RWPE2 (cell line): ENCODE measurements around the gene CFAP97.

Experiments used
- ATAC-seq: fragments of 200-7000 bp; cut with Tn5 transposase; 3 replicates; pipeline ENCODE4 v1.9.1; 2021; ENCODE audit warnings: low read depth
- DNase-seq: peaks from one replicate; pipeline ENCODE4 v3.0.0-alpha.2; 2020; ENCODE audit warnings: low spot score
- H3K27ac ChIP-seq: fragments of 450-650 bp; 2 replicates; pipeline ENCODE4 v1.5.1; 2017; ENCODE audit warnings: mild to moderate bottlenecking; ENCODE audit not compliant: poor library complexity, severe bottlenecking
- H3K27me3 ChIP-seq: fragments of 250-450 bp; sonication (Bioruptor Pico); 2 replicates; pipeline ENCODE4 v1.5.1; 2021; ENCODE audit warnings: mild to moderate bottlenecking, moderate library complexity; ENCODE audit not compliant: insufficient read depth, poor library complexity, severe bottlenecking
- H3K36me3 ChIP-seq: fragments of 250-450 bp; sonication (Bioruptor Pico); 2 replicates; pipeline ENCODE4 v1.5.1; 2020; ENCODE audit warnings: low read depth, mild to moderate bottlenecking, moderate library complexity
- H3K4me1 ChIP-seq: fragments of 250-450 bp; sonication (Bioruptor Pico); 2 replicates; pipeline ENCODE4 v1.5.1; 2021; ENCODE audit warnings: mild to moderate bottlenecking, moderate library complexity; ENCODE audit not compliant: insufficient read depth, poor library complexity, severe bottlenecking
- H3K4me3 ChIP-seq: fragments of 250-450 bp; sonication (Bioruptor Pico); 2 replicates; pipeline ENCODE4 v1.5.1; 2021; ENCODE audit warnings: mild to moderate bottlenecking, moderate library complexity; ENCODE audit not compliant: severe bottlenecking
- H3K9me3 ChIP-seq: fragments of 250-450 bp; sonication (Bioruptor Pico); 2 replicates; pipeline ENCODE4 v1.5.1; 2021; ENCODE audit warnings: mild to moderate bottlenecking, moderate library complexity; ENCODE audit not compliant: severe bottlenecking
- CTCF ChIP-seq: fragments of 450-650 bp; IDR thresholded peaks from one replicate; pipeline ENCODE4 v1.5.1; 2017; ENCODE audit warnings: mild to moderate bottlenecking, moderate library complexity; ENCODE audit not compliant: poor library complexity, severe bottlenecking

Gene CFAP97

DNA sequence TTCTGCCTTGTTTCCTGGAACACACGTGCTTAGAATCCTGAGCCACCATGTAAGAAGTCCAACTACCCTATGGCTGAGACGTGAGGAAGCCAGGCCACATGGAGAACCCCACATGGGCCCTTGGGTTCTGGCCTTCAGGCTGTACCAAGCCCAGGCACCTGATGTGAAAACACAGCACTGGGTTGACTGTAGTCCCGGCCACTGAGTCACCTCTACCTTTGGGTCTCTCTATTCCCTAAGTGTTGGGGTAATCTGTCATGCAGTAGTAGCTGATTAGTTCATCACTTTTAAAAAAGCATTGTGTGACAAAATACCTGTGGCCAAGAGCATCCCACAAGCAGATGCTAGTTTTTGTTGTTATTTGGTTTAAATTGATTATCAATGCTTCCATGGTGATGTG is 24.3 kb downstream of the CFAP97 start:
- TF ChIP-seq CTCF: no peak
- Histone ChIP-seq H3K27me3 (no peaks in the 10 kb centered on the region), H3K27ac (no peak overlapping the region), H3K4me3 (no peak overlapping the region), H3K36me3 (peaks cover 17% of the 10 kb centered on the region), H3K4me1 (no peaks in the 10 kb centered on the region), H3K9me3 (no peaks in the 10 kb centered on the region)
- DNase-seq: no peak
- no peak for ATAC-seq

- no peak for DNase-seq
- H3K27ac ChIP-seq: no peak overlapping the region
- no peak for ATAC-seq
These were observed 32.3 kb downstream of the CFAP97 start for GRCh38 chr4:185171373-185172071.

DNA sequence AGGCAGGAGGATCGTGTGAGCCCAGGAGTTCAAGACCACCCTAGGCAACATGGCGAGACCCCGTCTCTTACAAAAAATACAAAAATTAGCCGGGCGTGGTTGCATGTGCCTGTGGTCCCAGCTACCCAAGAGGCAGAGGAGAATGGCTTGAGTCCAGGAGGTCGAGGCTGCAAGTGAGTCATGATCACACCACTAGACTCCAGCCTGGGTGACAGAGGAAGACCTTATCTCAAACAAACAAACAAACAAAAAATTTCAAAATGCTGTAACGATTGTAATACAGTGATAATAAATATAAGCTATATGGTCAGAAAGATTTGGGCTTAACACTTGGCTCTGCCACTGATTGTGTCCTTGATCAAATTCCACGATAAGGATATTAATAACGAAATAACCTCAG is 36.6 kb downstream of the CFAP97 start:
- Histone ChIP-seq H3K27ac (no peak overlapping the region), H3K9me3 (no peaks in the 10 kb centered on the region), H3K4me3 (no peak overlapping the region), H3K27me3 (no peaks in the 10 kb centered on the region), H3K4me1 (peaks cover 7% of the 10 kb centered on the region), H3K36me3 (peaks cover 55% of the 10 kb centered on the region)
- DNase-seq (no peak), ATAC-seq (no peak)
- TF ChIP-seq CTCF: no peak

More at GRCh38 chr4:185171373-185172071, 32.3 kb downstream of the CFAP97 start:
- TF ChIP-seq CTCF: no peak
- Histone ChIP-seq H3K9me3 (no peaks in the 10 kb centered on the region), H3K4me1 (peaks cover 7% of the 10 kb centered on the region), H3K27me3 (no peaks in the 10 kb centered on the region), H3K36me3 (peaks cover 59% of the 10 kb centered on the region), H3K4me3 (no peak overlapping the region)

DNA sequence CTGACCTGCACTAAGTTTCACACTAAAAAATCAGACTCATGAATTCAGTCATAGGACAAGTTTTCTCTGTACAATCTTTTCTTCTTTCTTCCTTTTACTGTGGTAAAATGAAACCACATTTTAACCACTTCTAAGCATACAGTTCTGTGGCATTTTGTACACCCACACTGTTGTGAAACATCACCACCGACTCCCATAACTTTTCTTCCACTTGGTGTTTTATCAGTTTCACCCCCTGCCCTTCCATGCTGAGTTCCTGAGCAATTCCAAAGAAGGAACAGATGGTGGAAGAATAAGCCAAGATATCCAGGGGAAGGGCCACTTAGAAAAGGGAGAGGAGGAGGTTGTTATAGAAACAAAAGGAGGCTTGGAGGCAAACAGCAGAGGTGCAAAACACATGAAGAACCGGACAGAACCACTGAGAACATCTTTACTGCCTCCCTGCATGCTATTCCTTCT is 38.2 kb downstream of the CFAP97 start:
- H3K27me3 ChIP-seq: no peaks in the 10 kb centered on the region
- H3K36me3 ChIP-seq: peaks cover 63% of the 10 kb centered on the region
- no peaks in the 10 kb centered on the region for H3K4me1 ChIP-seq
- ATAC-seq: no peak
- H3K9me3 ChIP-seq: no peaks in the 10 kb centered on the region
- H3K4me3 ChIP-seq: no peak overlapping the region
- no peak overlapping the region for H3K27ac ChIP-seq
- no peak for DNase-seq
- TF ChIP-seq CTCF: no peak

GRCh38 chr4:185151296-185151695 is 52.5 kb downstream of the CFAP97 start:
- no peak overlapping the region for H3K4me3 ChIP-seq
- no peaks in the 10 kb centered on the region for H3K27me3 ChIP-seq
- no peaks in the 10 kb centered on the region for H3K9me3 ChIP-seq
- TF ChIP-seq CTCF: no peak
- ATAC-seq (no peak), DNase-seq (no peak)
- no peak overlapping the region for H3K27ac ChIP-seq
- H3K4me1 ChIP-seq: no peaks in the 10 kb centered on the region
- H3K36me3 ChIP-seq: peaks cover 21% of the 10 kb centered on the region
